ENCODE data around the gene HSPE1.
"Not testable (repeated sequence)": the region's sequence is repeated elsewhere in the genome, so short reads cannot be mapped to it uniquely, and the experiment has no call there.

HSPE1 gene

GRCh38 chr2:197498937-197499593 is 1.1 kb upstream of the HSPE1 start:
- peak; percentile 82 for DNase-seq

DNA sequence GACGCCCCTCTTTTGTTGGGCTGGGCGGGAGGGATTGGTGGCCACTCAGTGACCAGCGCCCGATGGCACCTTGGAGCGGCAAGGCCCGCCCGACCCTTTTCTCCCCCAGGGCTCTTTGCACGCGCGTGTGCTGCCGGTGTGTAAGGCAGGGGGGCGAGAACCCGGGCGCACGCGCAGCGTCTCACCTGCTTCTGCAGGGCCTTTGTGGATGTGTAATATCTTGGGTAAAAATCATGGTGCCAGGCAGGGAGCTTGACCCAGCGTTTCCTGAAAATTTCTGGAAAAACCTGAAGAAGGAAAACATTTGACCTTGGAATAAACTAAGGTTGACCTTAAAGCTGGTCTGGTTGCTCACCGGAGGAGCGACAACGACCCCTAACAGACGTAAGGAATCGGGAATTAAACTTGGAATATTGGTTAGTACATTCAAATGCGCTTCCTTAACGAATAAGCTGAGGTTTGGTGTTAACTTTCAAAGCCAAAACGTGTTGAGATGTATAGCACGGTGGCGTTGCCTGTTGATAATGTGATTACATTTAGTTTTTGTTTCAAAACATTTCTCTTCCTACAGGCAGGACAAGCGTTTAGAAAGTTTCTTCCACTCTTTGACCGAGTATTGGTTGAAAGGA is 438 bp downstream of the HSPE1 start:
- no peak for DNase-seq

DNA sequence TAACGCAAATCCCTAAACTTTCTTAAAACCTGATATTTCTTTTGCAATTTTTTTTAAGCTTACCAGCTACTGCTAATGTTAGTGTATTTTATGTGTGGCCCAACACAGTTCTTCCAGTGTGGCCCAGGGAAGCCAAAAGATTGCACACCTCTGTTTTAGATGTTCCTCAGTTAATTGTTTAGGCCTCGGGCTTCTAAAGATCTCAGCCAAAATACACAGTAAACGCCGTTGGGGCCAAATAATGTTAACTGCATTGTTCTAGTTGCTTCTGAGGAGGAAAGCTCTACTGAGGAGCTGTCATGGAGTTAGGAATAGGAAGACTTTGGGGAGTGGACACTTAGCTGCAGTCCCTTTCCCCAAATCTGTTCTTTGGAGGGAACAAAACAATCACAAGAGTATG is 2.0 kb downstream of the HSPE1 start:
- DNase-seq = no peak

DNA sequence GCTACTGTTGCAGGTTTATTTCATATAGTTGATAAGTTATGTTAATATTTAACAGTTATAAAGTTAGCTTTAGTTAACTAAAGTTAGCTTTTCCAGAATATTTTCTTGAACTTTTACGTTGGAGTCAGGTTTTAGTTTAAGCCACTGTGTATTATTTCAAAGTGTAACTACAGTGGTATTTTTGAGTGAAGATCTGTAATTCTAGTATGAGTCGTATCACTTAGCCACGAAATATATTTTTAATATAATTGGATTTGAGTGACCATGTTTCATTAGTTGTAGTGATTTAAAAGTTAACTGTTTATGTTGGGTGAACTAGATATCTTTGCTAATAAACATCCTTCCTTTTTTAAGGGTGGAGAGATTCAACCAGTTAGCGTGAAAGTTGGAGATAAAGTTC is 2.5 kb downstream of the HSPE1 start:
- DNase-seq = no peak

DNA sequence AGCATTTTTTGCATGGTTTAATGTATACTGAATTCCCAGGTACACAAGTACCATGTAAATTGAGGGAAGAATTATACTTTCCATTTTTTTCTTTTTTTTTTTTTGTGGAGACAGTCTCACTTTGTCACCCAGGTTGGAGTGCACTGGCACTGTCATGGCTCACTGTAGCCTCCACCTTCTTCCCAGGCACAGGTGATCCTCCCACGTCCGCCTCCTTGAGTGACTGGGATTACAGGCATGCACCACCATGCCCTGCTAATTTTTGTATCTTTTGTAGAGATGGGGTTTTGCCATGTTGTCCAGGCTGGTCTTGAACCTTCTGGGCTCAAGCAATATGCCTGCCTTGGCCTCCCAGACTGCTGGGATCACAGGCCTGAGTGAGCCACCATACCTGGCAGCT is 3.8 kb downstream of the HSPE1 start:
- DNase-seq = no peak

GRCh38 chr2:197504512-197504911 is 4.3 kb downstream of the HSPE1 start:
- DNase-seq = no peak

- no peak for DNase-seq
Measured at GRCh38 chr2:197506658-197507057, 6.5 kb downstream of the HSPE1 start.

DNA sequence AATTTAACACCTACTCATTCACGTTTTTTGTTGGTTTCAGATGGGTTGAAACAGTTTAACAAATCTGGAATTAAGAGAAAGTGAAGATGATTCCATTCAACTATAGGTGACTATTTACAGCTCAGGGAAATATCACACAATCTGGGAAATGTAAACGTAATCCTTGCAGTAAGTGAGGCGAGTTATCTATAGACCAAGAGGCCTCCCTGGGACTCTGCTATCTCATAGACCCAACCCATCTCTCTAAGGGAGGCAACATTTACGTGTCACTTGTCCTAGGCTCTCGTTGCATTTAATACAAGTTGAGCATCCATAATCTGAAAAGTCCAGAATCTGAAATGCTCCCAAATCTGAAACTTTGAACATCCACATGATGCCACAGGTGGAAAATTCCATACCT is 13.7 kb downstream of the HSPE1 start:
- DNase-seq = no peak

- no peak for DNase-seq
Measured at GRCh38 chr2:197514754-197515153, 14.6 kb downstream of the HSPE1 start.

- DNase-seq = no peak
Measured at GRCh38 chr2:197515315-197515738, 15.1 kb downstream of the HSPE1 start.

DNA sequence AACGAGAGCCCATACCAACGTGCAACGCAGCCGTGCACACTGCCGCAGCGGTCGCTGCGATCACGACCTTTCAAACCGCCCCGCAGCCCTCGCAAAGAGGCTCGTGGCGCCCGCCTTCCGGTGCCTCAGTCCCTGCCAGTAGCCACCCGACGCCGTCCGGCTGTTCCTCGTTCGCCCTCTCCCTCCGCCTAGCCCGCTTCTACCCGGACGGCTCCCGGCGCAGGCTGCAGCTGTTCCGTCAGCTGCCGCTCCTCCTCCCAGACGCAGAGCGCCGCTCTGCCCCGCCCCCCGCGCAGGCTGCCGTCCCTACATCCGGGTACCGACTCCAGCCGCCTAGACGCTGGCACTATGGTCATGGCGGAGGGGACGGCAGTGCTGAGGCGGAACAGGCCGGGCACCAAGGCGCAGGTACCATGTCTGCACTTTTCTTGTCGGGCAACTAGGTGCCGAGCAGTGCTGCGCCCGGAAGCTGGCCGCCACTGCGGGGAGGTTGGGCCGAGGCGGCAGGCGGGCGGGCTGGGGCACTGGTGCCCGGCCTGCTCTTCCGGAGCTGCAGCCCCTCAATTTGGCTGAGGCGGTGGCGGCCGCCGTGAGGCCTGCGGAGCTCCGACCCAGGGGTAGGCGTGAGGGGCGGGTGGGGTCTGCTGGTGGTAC is 15.7 kb downstream of the HSPE1 start, which contains the start of gene MOB4:
TSS of gene MOB4 (plus strand) at position 328 of the 654 bp plus-strand sequence. CDS start at position 349, 21 bp downstream.
- DNase-seq = peak; percentile 98

DNA sequence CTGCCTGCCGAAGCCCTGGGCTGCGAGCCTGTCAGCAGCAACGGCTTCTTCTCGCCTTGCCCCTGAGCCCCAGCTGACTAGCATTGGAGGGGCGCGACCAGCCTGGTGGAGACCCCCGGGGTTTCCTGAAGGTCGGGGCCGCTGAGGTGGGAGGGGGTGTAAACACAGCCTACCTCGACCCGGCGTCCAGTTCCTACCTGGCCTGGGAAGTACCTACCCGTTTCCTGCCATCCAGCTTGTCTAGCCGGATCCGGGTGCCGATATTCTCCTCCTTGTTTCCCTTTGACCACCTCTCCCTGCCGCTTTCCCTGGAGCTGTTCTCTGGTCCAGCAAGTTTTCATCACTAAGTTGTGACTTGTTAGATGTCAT is 16.2 kb downstream of the HSPE1 start:
- DNase-seq = no peak

- no peak for DNase-seq
Measured at GRCh38 chr2:197517150-197517549, 17.0 kb downstream of the HSPE1 start.

GRCh38 chr2:197538412-197538811 is 38.2 kb downstream of the HSPE1 start:
- no peak for DNase-seq

- no peak for DNase-seq
Measured at GRCh38 chr2:197539734-197540133, 39.6 kb downstream of the HSPE1 start.

DNA sequence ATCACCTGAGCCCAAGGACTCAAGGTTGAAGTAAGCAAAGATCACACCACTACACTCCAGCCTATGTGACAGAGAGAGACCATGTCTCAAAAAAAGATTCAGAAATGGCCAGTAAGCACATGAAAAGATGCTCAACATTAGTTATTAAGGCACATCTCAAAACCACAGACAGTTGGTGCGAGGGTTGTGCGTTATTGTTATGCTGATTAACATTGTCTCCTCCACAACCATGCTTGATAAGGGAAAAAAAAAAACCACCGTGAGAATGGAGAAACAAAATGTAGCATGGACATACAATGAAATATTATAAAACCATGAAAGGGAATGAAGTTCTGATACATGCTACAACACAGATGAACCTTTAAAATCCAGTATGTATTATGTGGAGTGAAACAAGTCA is 43.0 kb downstream of the HSPE1 start:
- DNase-seq = no peak

DNA sequence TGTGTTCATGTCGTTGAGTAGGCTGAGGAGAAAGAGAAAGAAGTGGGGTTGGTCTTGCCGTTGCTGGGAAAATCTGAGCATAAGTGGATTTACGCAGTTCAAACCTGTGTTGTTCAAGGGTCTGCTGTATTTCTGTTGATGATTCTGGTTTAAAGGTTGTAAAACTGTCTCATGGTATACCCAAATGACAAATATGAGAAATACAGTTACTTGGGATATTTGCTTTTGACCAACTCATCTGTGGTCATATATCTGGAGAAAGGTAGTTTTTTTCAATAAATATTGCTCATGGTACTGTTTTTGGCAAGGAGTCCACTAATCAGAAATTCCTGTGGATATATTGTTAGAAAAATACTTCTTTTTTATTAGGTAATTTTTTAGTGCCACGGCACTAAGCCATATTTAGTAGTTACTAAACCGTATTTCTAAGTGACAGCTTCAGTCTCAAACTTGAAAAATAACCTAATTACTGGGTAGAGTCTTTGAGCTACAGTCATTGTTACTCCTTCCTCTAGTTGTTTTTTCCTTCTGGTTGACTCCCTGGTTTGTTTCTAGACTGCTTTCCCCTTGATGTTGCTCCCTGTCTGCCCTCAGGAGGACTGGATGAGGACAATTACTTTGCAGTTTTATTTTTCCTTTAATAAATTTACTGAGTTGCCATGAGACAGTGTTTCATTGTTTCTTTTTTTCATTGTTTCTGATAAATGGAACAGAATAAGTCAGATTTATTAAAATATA is 47.2 kb downstream of the HSPE1 start:
- DNase-seq = no peak

- no peak for DNase-seq
Measured at GRCh38 chr2:197548582-197548981, 48.4 kb downstream of the HSPE1 start.

DNA sequence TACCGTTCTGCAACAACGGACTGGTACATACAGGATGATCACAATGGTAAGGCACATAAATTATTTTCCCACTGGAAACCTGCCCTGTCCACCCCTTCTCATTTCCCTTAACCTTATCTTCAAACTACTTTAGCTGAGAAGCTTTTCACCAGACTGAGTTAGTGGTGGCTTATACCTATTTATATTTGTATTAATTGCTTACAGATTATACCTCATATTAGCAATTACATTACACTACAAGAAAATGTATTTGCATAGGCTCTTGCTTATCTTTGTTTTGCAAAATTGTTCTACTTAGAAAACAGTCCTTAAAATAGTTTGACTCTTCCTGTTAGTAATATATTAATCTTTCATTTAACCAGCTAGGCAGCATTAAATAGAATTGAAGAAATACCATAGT is 51.1 kb downstream of the HSPE1 start:
- DNase-seq = not testable (repeated sequence)

All from femur (tissue), 1 donor.